A549 (cell line): ENCODE data around the gene ASF1B.

ENCODE experiments used
- CEBPB ChIP-seq, 2 experiments: fragments of >200 bp in 1 of 2; sonication (Bioruptor Twin) in 1 of 2; formaldehyde crosslinking in 1 of 2; IDR thresholded peaks; 2 replicates each; pipeline ENCODE4 v1.6.1; 2012 to 2016
- CHD2 ChIP-seq: fragments of 150-350 bp; IDR thresholded peaks from 2 replicates; pipeline ENCODE4 v1.6.1; 2014; ENCODE audit warnings: low read length; ENCODE audit not compliant: partially characterized antibody
- EP300 ChIP-seq, 2 experiments: fragments of >200 bp; sonication (Bioruptor Twin); formaldehyde crosslinking; IDR thresholded peaks; 2 replicates in 1 of 2; 3 replicates in 1 of 2; pipeline ENCODE4 v1.6.1; 2016 to 2017
- RFX5 ChIP-seq: fragments of 450-650 bp; IDR thresholded peaks from 2 replicates; pipeline ENCODE4 v1.7.1; 2014; ENCODE audit warnings: antibody characterized with exemption, mild to moderate bottlenecking, moderate library complexity
- TF ChIP-seq, protein P1 (sequence below): fragments of >200 bp; sonication (Bioruptor Twin); formaldehyde crosslinking; IDR thresholded peaks from 3 replicates; pipeline ENCODE4 v1.5.1; 2016

GRCh38 chr19:14072535-14073260, 63.7 kb downstream of the ASF1B start, which contains the start of gene MISP3:
- TF ChIP-seq, protein P1, sequence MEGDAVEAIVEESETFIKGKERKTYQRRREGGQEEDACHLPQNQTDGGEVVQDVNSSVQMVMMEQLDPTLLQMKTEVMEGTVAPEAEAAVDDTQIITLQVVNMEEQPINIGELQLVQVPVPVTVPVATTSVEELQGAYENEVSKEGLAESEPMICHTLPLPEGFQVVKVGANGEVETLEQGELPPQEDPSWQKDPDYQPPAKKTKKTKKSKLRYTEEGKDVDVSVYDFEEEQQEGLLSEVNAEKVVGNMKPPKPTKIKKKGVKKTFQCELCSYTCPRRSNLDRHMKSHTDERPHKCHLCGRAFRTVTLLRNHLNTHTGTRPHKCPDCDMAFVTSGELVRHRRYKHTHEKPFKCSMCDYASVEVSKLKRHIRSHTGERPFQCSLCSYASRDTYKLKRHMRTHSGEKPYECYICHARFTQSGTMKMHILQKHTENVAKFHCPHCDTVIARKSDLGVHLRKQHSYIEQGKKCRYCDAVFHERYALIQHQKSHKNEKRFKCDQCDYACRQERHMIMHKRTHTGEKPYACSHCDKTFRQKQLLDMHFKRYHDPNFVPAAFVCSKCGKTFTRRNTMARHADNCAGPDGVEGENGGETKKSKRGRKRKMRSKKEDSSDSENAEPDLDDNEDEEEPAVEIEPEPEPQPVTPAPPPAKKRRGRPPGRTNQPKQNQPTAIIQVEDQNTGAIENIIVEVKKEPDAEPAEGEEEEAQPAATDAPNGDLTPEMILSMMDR = no peak
- TF ChIP-seq CHD2 (no peak), EP300 (IDR thresholded peaks at IDR 0.05) (no peak), CEBPB (IDR thresholded peaks at IDR 0.05) (no peak), RFX5 (no peak)
